ENCODE measurements around the gene SNX21.

SNX21 gene

GRCh38 chr20:45886590-45887345 lies 53.2 kb downstream of the SNX21 start:
- H3K4me1 ChIP-seq (ENCODE audit: insufficient read depth, insufficient read length), result peaks cover 4% of the 10 kb centered on the region
- no peaks in the 10 kb centered on the region for H3K27me3 ChIP-seq (ENCODE audit: insufficient read depth, insufficient read length)
- H3K36me3 ChIP-seq (ENCODE audit: insufficient read depth, insufficient read length, low read length), result peaks cover 33% of the 10 kb centered on the region
- DNase-seq (ENCODE audit: low read depth, low spot score), result no peak
- no peak overlapping the region for H3K4me3 ChIP-seq (ENCODE audit: insufficient read length, low read depth)
- peak overlapping the region; percentile 26 for H3K9ac ChIP-seq (ENCODE audit: insufficient read length, low read depth)
- TF ChIP-seq ZNF274 (IDR thresholded peaks at IDR 0.05; ENCODE audit: low read depth, low read length) (no peak), SUZ12 (IDR thresholded peaks at IDR 0.05; ENCODE audit: extremely low read depth, insufficient read depth, insufficient read length) (no peak), YY1 (IDR thresholded peaks at IDR 0.05; ENCODE audit: insufficient read depth, insufficient read length) (no peak)
- H3K9me3 ChIP-seq (ENCODE audit: insufficient read depth, low read length), result no peaks in the 10 kb centered on the region

GRCh38 chr20:45887346-45887715 lies 53.7 kb downstream of the SNX21 start, which contains the start of gene SPATA25:
Gene SPATA25 (minus strand): TSS chr20:45887622. CDS start chr20:45887590, 32 bp downstream.
- Histone ChIP-seq H3K9ac (ENCODE audit: insufficient read length, low read depth) (peak within 1 kb of the TSS; percentile 26), H3K9me3 (ENCODE audit: insufficient read depth, low read length) (no peaks in the 10 kb centered on the region), H3K4me1 (ENCODE audit: insufficient read depth, insufficient read length) (peaks cover 4% of the 10 kb centered on the region), H3K27me3 (ENCODE audit: insufficient read depth, insufficient read length) (no peaks in the 10 kb centered on the region), H3K4me3 (ENCODE audit: insufficient read length, low read depth) (no peak within 1 kb of the TSS), H3K36me3 (ENCODE audit: insufficient read depth, insufficient read length, low read length) (peaks cover 33% of the 10 kb centered on the region)
- no peak for DNase-seq (ENCODE audit: low read depth, low spot score)
- no peak for TF ChIP-seq YY1 (IDR thresholded peaks at IDR 0.05; ENCODE audit: insufficient read depth, insufficient read length)
- TF ChIP-seq SUZ12 (IDR thresholded peaks at IDR 0.05; ENCODE audit: extremely low read depth, insufficient read depth, insufficient read length), result no peak

GRCh38 chr20:45888681-45889080 lies 55.1 kb downstream of the SNX21 start:
- H3K9ac ChIP-seq (ENCODE audit: insufficient read length, low read depth), result no peak overlapping the region
- H3K9me3 ChIP-seq (ENCODE audit: insufficient read depth, low read length), result no peaks in the 10 kb centered on the region
- DNase-seq (ENCODE audit: low read depth, low spot score), result no peak
- no peak overlapping the region for H3K4me3 ChIP-seq (ENCODE audit: insufficient read length, low read depth)
- TF ChIP-seq ZNF274 (IDR thresholded peaks at IDR 0.05; ENCODE audit: low read depth, low read length), result no peak
- no peak for TF ChIP-seq SUZ12 (IDR thresholded peaks at IDR 0.05; ENCODE audit: extremely low read depth, insufficient read depth, insufficient read length)
- no peak for TF ChIP-seq YY1 (IDR thresholded peaks at IDR 0.05; ENCODE audit: insufficient read depth, insufficient read length)
- H3K4me1 ChIP-seq (ENCODE audit: insufficient read depth, insufficient read length), result peaks cover 4% of the 10 kb centered on the region
- H3K27me3 ChIP-seq (ENCODE audit: insufficient read depth, insufficient read length), result no peaks in the 10 kb centered on the region
- peaks cover 29% of the 10 kb centered on the region for H3K36me3 ChIP-seq (ENCODE audit: insufficient read depth, insufficient read length, low read length)

GRCh38 chr20:45890077-45890984 lies 56.7 kb downstream of the SNX21 start:
- peak overlapping the region; percentile 94 for H3K9ac ChIP-seq (ENCODE audit: insufficient read length, low read depth)
- peaks cover 40% of the 10 kb centered on the region for H3K36me3 ChIP-seq (ENCODE audit: insufficient read depth, insufficient read length, low read length)
- no peaks in the 10 kb centered on the region for H3K9me3 ChIP-seq (ENCODE audit: insufficient read depth, low read length)
- no peaks in the 10 kb centered on the region for H3K27me3 ChIP-seq (ENCODE audit: insufficient read depth, insufficient read length)
- peak; percentile 80 for DNase-seq (ENCODE audit: low read depth, low spot score)
- TF ChIP-seq SUZ12 (IDR thresholded peaks at IDR 0.05; ENCODE audit: extremely low read depth, insufficient read depth, insufficient read length), result no peak
- TF ChIP-seq YY1 (IDR thresholded peaks at IDR 0.05; ENCODE audit: insufficient read depth, insufficient read length), result no peak
- TF ChIP-seq ZNF274 (IDR thresholded peaks at IDR 0.05; ENCODE audit: low read depth, low read length), result no peak
- H3K4me1 ChIP-seq (ENCODE audit: insufficient read depth, insufficient read length), result peaks cover 4% of the 10 kb centered on the region
- peak overlapping the region; percentile 83 for H3K4me3 ChIP-seq (ENCODE audit: insufficient read length, low read depth)

- Histone ChIP-seq H3K9me3 (ENCODE audit: insufficient read depth, low read length) (no peaks in the 10 kb centered on the region), H3K36me3 (ENCODE audit: insufficient read depth, insufficient read length, low read length) (peaks cover 40% of the 10 kb centered on the region), H3K27me3 (ENCODE audit: insufficient read depth, insufficient read length) (no peaks in the 10 kb centered on the region), H3K4me1 (ENCODE audit: insufficient read depth, insufficient read length) (peaks cover 4% of the 10 kb centered on the region), H3K4me3 (ENCODE audit: insufficient read length, low read depth) (peak within 1 kb of the TSS; percentile 83), H3K9ac (ENCODE audit: insufficient read length, low read depth) (peak within 1 kb of the TSS; percentile 94)
- TF ChIP-seq YY1 (IDR thresholded peaks at IDR 0.05; ENCODE audit: insufficient read depth, insufficient read length) (peak; percentile 54), SUZ12 (IDR thresholded peaks at IDR 0.05; ENCODE audit: extremely low read depth, insufficient read depth, insufficient read length) (no peak), ZNF274 (IDR thresholded peaks at IDR 0.05; ENCODE audit: low read depth, low read length) (no peak)
- DNase-seq (ENCODE audit: low read depth, low spot score), result peak; percentile 86
Observed at GRCh38 chr20:45890985-45891983, 57.7 kb downstream of the SNX21 start, which contains the start of the genes CTSA and NEURL2. Gene CTSA (plus strand): TSS chr20:45891335. CDS start chr20:45891569, 234 bp downstream. Gene NEURL2 (minus strand): TSS chr20:45891208. CDS start chr20:45890991, 217 bp downstream.

GRCh38 chr20:45892049-45892825 lies 58.6 kb downstream of the SNX21 start:
- Histone ChIP-seq H3K9ac (ENCODE audit: insufficient read length, low read depth) (peak overlapping the region; percentile 94), H3K9me3 (ENCODE audit: insufficient read depth, low read length) (no peaks in the 10 kb centered on the region), H3K36me3 (ENCODE audit: insufficient read depth, insufficient read length, low read length) (peaks cover 39% of the 10 kb centered on the region), H3K4me1 (ENCODE audit: insufficient read depth, insufficient read length) (peaks cover 4% of the 10 kb centered on the region), H3K27me3 (ENCODE audit: insufficient read depth, insufficient read length) (no peaks in the 10 kb centered on the region), H3K4me3 (ENCODE audit: insufficient read length, low read depth) (peak overlapping the region; percentile 83)
- DNase-seq (ENCODE audit: low read depth, low spot score), result no peak
- no peak for TF ChIP-seq ZNF274 (IDR thresholded peaks at IDR 0.05; ENCODE audit: low read depth, low read length)
- TF ChIP-seq YY1 (IDR thresholded peaks at IDR 0.05; ENCODE audit: insufficient read depth, insufficient read length), result no peak
- TF ChIP-seq SUZ12 (IDR thresholded peaks at IDR 0.05; ENCODE audit: extremely low read depth, insufficient read depth, insufficient read length), result no peak

All from NT2/D1 (cell line).